T-cell (primary cell): Measurements from ENCODE around the gene SNAP23. TPM values are rescaled to one million over a fixed set of nuclear protein-coding genes. Genes with fewer than 3 reads are reported as not detected.

Experiments
- ATAC-seq, 4 experiments: fragments of 200-7000 bp in 3 of 4; fragments of 150-1000 bp in 1 of 4; cut with Tn5 transposase; replicated peaks in 1 of 4; 1 replicate in 3 of 4; 2 replicates in 1 of 4; pipeline ENCODE4 v1.10.0; 2021; ENCODE audit warnings: moderate library complexity in 3 of 4, mild to moderate bottlenecking in 2 of 4, moderate number of reproducible peaks in 1 of 4
- CTCF ChIA-PET, 2 donors: fragments of 300-600 bp; sonication (Branson Sonifier 250); formaldehyde crosslinking; loops; one replicate each; lab custom pipeline; 2022; ENCODE audit warnings: antibody characterized with exemption in 2 of 2; lab: Charles Lee
- POLR2A ChIA-PET, 2 donors: fragments of 300-600 bp; sonication (Branson Sonifier 250); formaldehyde crosslinking; loops; one replicate each; lab custom pipeline; 2022; ENCODE audit warnings: antibody characterized with exemption in 2 of 2; lab: Charles Lee
- DNase-seq, 35 experiments: peaks; one replicate each; pipeline versions ENCODE4 v3.0.0 to v3.0.0-alpha.2; 2013 to 2023
- H3K27ac ChIP-seq: one replicate; pipeline ENCODE4 v1.5.1; 2013; ENCODE audit warnings: low read length
- H3K27me3 ChIP-seq, 2 experiments: replicated peaks in 1 of 2; 1 replicate in 1 of 2; 2 replicates in 1 of 2; pipeline versions ENCODE4 v1.6.1 to v1.7.0; 2013; ENCODE audit warnings: low read length in 1 of 2, mixed read lengths in 1 of 2; ENCODE audit not compliant: control insufficient read depth in 2 of 2, insufficient read depth in 2 of 2; ENCODE audit errors: extremely low read depth in 1 of 2
- H3K36me3 ChIP-seq, 2 donors: 1 replicate in 1 of 2; 2 replicates in 1 of 2; pipeline versions ENCODE4 v1.6.1 to v1.7.0; 2013; ENCODE audit warnings: low read length in 1 of 2; ENCODE audit not compliant: control insufficient read depth in 2 of 2, insufficient read depth in 1 of 2; ENCODE audit errors: extremely low read depth in 1 of 2
- H3K4me1 ChIP-seq, 2 experiments: 1 replicate in 1 of 2; 2 replicates in 1 of 2; pipeline versions ENCODE4 v1.6.1 to v1.7.0; 2013; ENCODE audit warnings: low read length in 2 of 2, mixed read lengths in 1 of 2; ENCODE audit not compliant: insufficient read depth in 2 of 2, control insufficient read depth in 1 of 2; ENCODE audit errors: extremely low read depth in 1 of 2
- H3K4me3 ChIP-seq, 2 donors: 1 replicate in 1 of 2; 2 replicates in 1 of 2; pipeline versions ENCODE4 v1.5.1 to v1.7.0; 2013; ENCODE audit warnings: mild to moderate bottlenecking in 2 of 2, low read length in 1 of 2, moderate library complexity in 1 of 2; ENCODE audit not compliant: control insufficient read depth in 1 of 2; ENCODE audit errors: extremely low read depth in 1 of 2
- H3K9me3 ChIP-seq: 2 replicates; pipeline ENCODE4 v1.7.0; 2013
- H3K27ac Mint-ChIP-seq, 2 donors: one replicate each; pipeline ENCODE4 v1.8.0; 2020 to 2021; ENCODE audit warnings: mild to moderate bottlenecking in 2 of 2, mixed read lengths in 2 of 2
- H3K27me3 Mint-ChIP-seq, 2 donors: one replicate each; pipeline ENCODE4 v1.8.0; 2021 to 2022; ENCODE audit warnings: mixed read lengths in 2 of 2
- H3K36me3 Mint-ChIP-seq: one replicate; pipeline ENCODE4 v1.8.0; 2021; ENCODE audit warnings: mixed read lengths
- H3K4me1 Mint-ChIP-seq, 3 donors: one replicate each; pipeline ENCODE4 v1.8.0; 2020 to 2022; ENCODE audit warnings: mixed read lengths in 3 of 3, mild to moderate bottlenecking in 1 of 3
- H3K4me3 Mint-ChIP-seq, 3 donors: one replicate each; pipeline ENCODE4 v1.8.0; 2020 to 2022; ENCODE audit warnings: mild to moderate bottlenecking in 3 of 3, mixed read lengths in 3 of 3, moderate library complexity in 3 of 3
- H3K9me3 Mint-ChIP-seq, 3 donors: one replicate each; pipeline ENCODE4 v1.8.0; 2020 to 2022; ENCODE audit warnings: mixed read lengths in 3 of 3
- WGBS: methylation state at CpG from one replicate; pipeline ENCODE4 v1.1.5; 2013; ENCODE audit warnings: missing lambda C conversion rate; ENCODE audit not compliant: insufficient coverage; 5-methylcytosine and 5-hydroxymethylcytosine counted together
- total RNA-seq, 35 experiments: library from RNA in 6 of 35; stranded (reverse) in 6 of 35; fragments of 120-200 nt in 1 of 35; gene quantifications; one replicate each; pipeline versions ENCODE4 v1.2.1 to v1.2.4 and lab custom pipeline; 2013 to 2026

SNAP23 gene
- total RNA-seq, 5 donors from 2014 or later (not counting 1 experiment from before 2014, with no cell fraction given) = 51.8 to 60.7 (median 59.3) TPM

GRCh38 chr15:42502477-42502876, 7.0 kb downstream of the SNAP23 start:
- Mint-ChIP-seq H3K9me3 (no peaks in the 10 kb centered on the region), H3K4me3 (no peak overlapping the region), H3K36me3 (no peaks in the 10 kb centered on the region), H3K4me1 (peaks cover 33 to 45% (median 36%) of the 10 kb centered on the region in 3 donors), H3K27ac (no peak overlapping the region), H3K27me3 (no peaks in the 10 kb centered on the region)
- POLR2A ChIA-PET = interaction anchor here in 1 of 2 donors (0.6 kb wide), 1 partner anchor 49 kb away, joined by 7 read pairs; no protein-coding TSS in a partner anchor
- no CpG with 5 or more reads among the region's 4 CpGs for WGBS
- Histone ChIP-seq H3K4me1 (peaks cover 2 to 11% of the 10 kb centered on the region in 2 experiments), H3K9me3 (no peaks in the 10 kb centered on the region), H3K36me3 (peaks cover 0 to 3% of the 10 kb centered on the region in 2 donors), H3K27ac (no peak overlapping the region), H3K4me3 (no peak overlapping the region), H3K27me3 (no peaks in the 10 kb centered on the region)
- no peak for ATAC-seq
- no peak for DNase-seq
- CTCF ChIA-PET = interaction anchor here in 1 of 2 donors (0.6 kb wide), 1 partner anchor 587 kb away, joined by 3 read pairs; no protein-coding TSS in a partner anchor

GRCh38 chr15:42503825-42504224, 8.4 kb downstream of the SNAP23 start:
- Mint-ChIP-seq H3K27ac (no peak overlapping the region), H3K4me3 (no peak overlapping the region), H3K9me3 (no peaks in the 10 kb centered on the region), H3K27me3 (no peaks in the 10 kb centered on the region), H3K36me3 (peaks cover 5% of the 10 kb centered on the region), H3K4me1 (peaks cover 22 to 35% (median 25%) of the 10 kb centered on the region in 3 donors)
- Histone ChIP-seq H3K36me3 (peaks cover 0 to 3% of the 10 kb centered on the region in 2 donors), H3K9me3 (no peaks in the 10 kb centered on the region), H3K27ac (no peak overlapping the region), H3K4me3 (no peak overlapping the region), H3K27me3 (no peaks in the 10 kb centered on the region), H3K4me1 (peaks cover 0 to 3% of the 10 kb centered on the region in 2 experiments)
- DNase-seq (no peak), ATAC-seq (no peak)
- ChIA-PET CTCF (no interaction called here), POLR2A (no interaction called here)
- WGBS = 100% methylated on average over 1 of the region's 1 CpG

- Histone ChIP-seq H3K4me1 (peaks cover 0 to 3% of the 10 kb centered on the region in 2 experiments), H3K27ac (no peak overlapping the region), H3K36me3 (peaks cover 0 to 3% of the 10 kb centered on the region in 2 donors), H3K27me3 (no peaks in the 10 kb centered on the region), H3K9me3 (no peaks in the 10 kb centered on the region), H3K4me3 (no peak overlapping the region)
- no CpG with 5 or more reads among the region's 3 CpGs for WGBS
- no peak overlapping the region for H3K27ac Mint-ChIP-seq
- CTCF ChIA-PET = interaction anchor here in 1 of 2 donors (0.6 kb wide), 2 partner anchors 19 to 84 kb away, joined by 4 to 5 read pairs; no protein-coding TSS in a partner anchor
- peaks cover 6% of the 10 kb centered on the region for H3K36me3 Mint-ChIP-seq
- peaks cover 20 to 31% (median 22%) of the 10 kb centered on the region in 3 donors for H3K4me1 Mint-ChIP-seq
- DNase-seq (no peak), ATAC-seq (no peak)
- POLR2A ChIA-PET = interaction anchor here in 1 of 2 donors (0.6 kb wide), 1 partner anchor 143 kb away, joined by 3 read pairs; no protein-coding TSS in a partner anchor
- no peak overlapping the region for H3K4me3 Mint-ChIP-seq
- H3K9me3 Mint-ChIP-seq = no peaks in the 10 kb centered on the region
- H3K27me3 Mint-ChIP-seq = no peaks in the 10 kb centered on the region
Measured at GRCh38 chr15:42504631-42505030, 9.2 kb downstream of the SNAP23 start.

GRCh38 chr15:42507514-42507913, 12.1 kb downstream of the SNAP23 start:
- H3K27ac ChIP-seq = no peak overlapping the region
- H3K9me3 ChIP-seq = no peaks in the 10 kb centered on the region
- POLR2A ChIA-PET = no interaction called here
- H3K4me1 ChIP-seq = no peaks in the 10 kb centered on the region
- Mint-ChIP-seq H3K36me3 (peaks cover 17% of the 10 kb centered on the region), H3K27ac (peak overlapping the region in 1 of 2 donors; percentile 6), H3K27me3 (no peaks in the 10 kb centered on the region), H3K9me3 (no peaks in the 10 kb centered on the region), H3K4me1 (peaks cover 6 to 15% (median 14%) of the 10 kb centered on the region in 3 donors), H3K4me3 (no peak overlapping the region)
- H3K27me3 ChIP-seq = no peaks in the 10 kb centered on the region
- CTCF ChIA-PET = interaction anchor here in 1 of 2 donors (0.9 kb wide), 1 partner anchor 8 kb away, joined by 3 read pairs; no protein-coding TSS in a partner anchor
- no peak for ATAC-seq
- WGBS = no CpG with 5 or more reads among the region's 4 CpGs
- H3K4me3 ChIP-seq = no peak overlapping the region
- DNase-seq = no peak
- H3K36me3 ChIP-seq = peaks cover 0 to 8% of the 10 kb centered on the region in 2 donors

GRCh38 chr15:42508263-42508690, 12.8 kb downstream of the SNAP23 start:
- no peak overlapping the region for H3K4me3 Mint-ChIP-seq
- WGBS = no CpG with 5 or more reads among the region's 9 CpGs
- peaks cover 0 to 11% of the 10 kb centered on the region in 2 donors for H3K36me3 ChIP-seq
- no peaks in the 10 kb centered on the region for H3K27me3 Mint-ChIP-seq
- H3K9me3 ChIP-seq = no peaks in the 10 kb centered on the region
- no peak overlapping the region for H3K27ac Mint-ChIP-seq
- H3K27me3 ChIP-seq = no peaks in the 10 kb centered on the region
- no peak overlapping the region for H3K4me3 ChIP-seq
- H3K9me3 Mint-ChIP-seq = no peaks in the 10 kb centered on the region
- ChIA-PET CTCF (no interaction called here), POLR2A (no interaction called here)
- DNase-seq (no peak), ATAC-seq (no peak)
- H3K4me1 ChIP-seq = no peaks in the 10 kb centered on the region
- peaks cover 24% of the 10 kb centered on the region for H3K36me3 Mint-ChIP-seq
- H3K27ac ChIP-seq = no peak overlapping the region
- peaks cover 6 to 15% (median 12%) of the 10 kb centered on the region in 3 donors for H3K4me1 Mint-ChIP-seq

GRCh38 chr15:42510258-42511006, 15.0 kb downstream of the SNAP23 start:
- no peaks in the 10 kb centered on the region for H3K27me3 ChIP-seq
- POLR2A ChIA-PET = interaction anchor here (0.5 to 0.6 kb wide), 2 partner anchors 140 to 308 kb away, joined by 3 to 12 read pairs; no protein-coding TSS in a partner anchor
- no peaks in the 10 kb centered on the region for H3K9me3 ChIP-seq
- peaks cover 6 to 13% (median 6%) of the 10 kb centered on the region in 3 donors for H3K4me1 Mint-ChIP-seq
- no CpG with 5 or more reads among the region's 4 CpGs for WGBS
- H3K27me3 Mint-ChIP-seq = no peaks in the 10 kb centered on the region
- H3K27ac ChIP-seq = no peak overlapping the region
- DNase-seq = no peak
- no peak overlapping the region for H3K27ac Mint-ChIP-seq
- no peak overlapping the region for H3K4me3 ChIP-seq
- peaks cover 36% of the 10 kb centered on the region for H3K36me3 Mint-ChIP-seq
- no peak overlapping the region for H3K4me3 Mint-ChIP-seq
- H3K4me1 ChIP-seq = no peaks in the 10 kb centered on the region
- CTCF ChIA-PET = interaction anchor here in 1 of 2 donors (0.6 kb wide), 2 partner anchors 10 to 52 kb away, joined by 3 to 4 read pairs; no protein-coding TSS in a partner anchor
- H3K36me3 ChIP-seq = peaks cover 0 to 28% of the 10 kb centered on the region in 2 donors
- no peak for ATAC-seq
- H3K9me3 Mint-ChIP-seq = no peaks in the 10 kb centered on the region
